AG10803 (cell line): ENCODE results near the gene GPR160.

Experiments
- DNase-seq: peaks from one replicate; pipeline ENCODE4 v3.0.0; 2010; ENCODE audit warnings: low read depth
- H3K4me3 ChIP-seq: 2 replicates; pipeline ENCODE4 v1.5.1; 2011; ENCODE audit warnings: mild to moderate bottlenecking, low read length, control low read depth
- CTCF ChIP-seq: conservative IDR thresholded peaks from 2 replicates; pipeline ENCODE4 v1.5.1; 2011; ENCODE audit warnings: mild to moderate bottlenecking, low read length, control low read depth, inconsistent platforms

GPR160 gene

DNA sequence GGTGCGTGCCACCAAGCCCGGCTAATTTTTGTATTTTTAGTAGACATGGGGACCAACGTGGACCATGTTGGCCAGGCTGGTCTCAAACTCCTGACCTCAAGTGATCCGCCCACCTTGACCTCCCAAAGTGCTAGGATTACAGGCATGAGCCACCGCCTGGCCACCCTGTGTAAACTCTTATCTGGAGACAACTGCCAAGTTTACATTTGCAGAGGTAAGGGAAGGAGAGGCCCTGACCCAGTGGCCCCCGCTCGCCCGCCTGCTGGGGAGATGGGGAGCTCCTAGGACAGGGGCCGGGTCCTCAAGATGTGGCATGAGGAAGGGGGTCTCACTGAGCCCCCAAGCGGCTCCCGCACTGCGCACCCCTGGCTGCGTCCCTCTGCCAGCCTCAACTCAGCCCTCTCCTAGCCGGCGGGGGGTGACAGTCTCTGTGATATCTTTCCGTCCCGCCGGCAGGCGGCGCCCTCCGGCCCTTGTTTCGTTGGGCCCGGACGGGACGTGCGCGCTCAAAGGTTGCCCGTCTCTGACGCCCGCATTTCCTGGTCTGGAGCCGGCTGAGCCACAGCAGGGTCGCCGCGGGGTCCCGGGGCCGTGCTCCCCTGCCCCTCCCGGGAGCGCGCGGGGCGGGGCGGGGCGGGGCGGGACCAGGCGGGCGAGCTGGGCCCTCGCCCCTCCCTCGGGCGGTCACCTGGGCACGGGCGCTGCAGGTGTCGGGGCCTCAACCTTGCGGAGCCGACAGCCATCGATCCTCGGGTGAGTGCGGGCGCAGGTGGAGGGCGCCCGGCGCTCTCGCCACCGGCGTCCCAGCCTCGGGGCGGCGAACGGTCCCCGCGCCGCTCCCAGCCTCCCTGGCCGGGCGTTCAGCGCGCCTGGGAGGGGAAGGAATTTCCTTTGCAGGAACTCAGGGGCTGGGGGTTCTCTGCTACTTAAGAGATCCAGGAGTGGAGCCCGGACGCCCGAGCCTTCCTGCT, at the start of gene GPR160:
Gene GPR160, plus strand, starts transcription at position 533 of the 971 bp plus-strand sequence. CDS start 45,978 bp downstream, outside the sequence.
- TF ChIP-seq CTCF, result peak; percentile 52
- peak; percentile 12 for DNase-seq
- H3K4me3 ChIP-seq, result peak within 1 kb of the TSS; percentile 41

- TF ChIP-seq CTCF, result no peak
- no peak overlapping the region for H3K4me3 ChIP-seq
- no peak for DNase-seq
Measured at GRCh38 chr3:169990431-169990830, 47.4 kb upstream of the GPR160 start.

GRCh38 chr3:169992156-169992555, 45.6 kb upstream of the GPR160 start:
- TF ChIP-seq CTCF, result no peak
- no peak for DNase-seq
- no peak overlapping the region for H3K4me3 ChIP-seq

GRCh38 chr3:169992781-169993180, 45.0 kb upstream of the GPR160 start:
- no peak for TF ChIP-seq CTCF
- DNase-seq, result no peak
- no peak overlapping the region for H3K4me3 ChIP-seq

GRCh38 chr3:169993761-169994160, 44.0 kb upstream of the GPR160 start:
- TF ChIP-seq CTCF, result no peak
- DNase-seq, result peak; percentile 3
- H3K4me3 ChIP-seq, result no peak overlapping the region

DNA sequence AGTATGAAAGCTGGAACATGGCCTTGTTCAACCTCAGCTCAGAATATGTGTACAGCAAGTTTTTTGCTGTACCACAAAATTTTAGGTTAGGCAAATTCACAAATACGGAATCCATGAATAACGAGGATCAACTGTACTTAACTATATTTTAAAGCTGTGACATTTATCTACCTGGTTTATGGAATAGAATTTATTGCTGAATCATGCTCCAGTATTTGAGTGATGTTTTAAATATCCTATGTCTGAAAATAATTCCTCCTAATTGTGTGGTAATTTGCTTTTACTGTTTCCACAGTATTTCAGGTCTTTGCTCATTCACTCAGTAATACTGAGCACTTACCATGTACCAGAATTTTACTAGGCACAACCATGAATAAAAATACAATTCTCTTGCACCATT, 41.7 kb upstream of the GPR160 start:
- TF ChIP-seq CTCF, result no peak
- H3K4me3 ChIP-seq, result no peak overlapping the region
- DNase-seq, result no peak

- no peak overlapping the region for H3K4me3 ChIP-seq
- TF ChIP-seq CTCF, result no peak
- peak; percentile 91 for DNase-seq
Measured at GRCh38 chr3:169998668-169999131, 39.1 kb upstream of the GPR160 start.
